Measurements from ENCODE around the gene CFAP47. TPM values are rescaled to one million over a fixed set of nuclear protein-coding genes. Genes with fewer than 3 reads are reported as not detected.

The CFAP47 gene
- total and polyA plus RNA-seq, 2 of the 4 experiments (the other 2 are of a cell fraction): not detected

- no peak overlapping the region for H2BK120ac ChIP-seq (ENCODE audit: low read depth, low read length)
- H3K4me3 ChIP-seq (ENCODE audit: insufficient read depth, low read depth, low read length): no peak overlapping the region
- dilution Hi-C loops (cut with HindIII; ENCODE audit: low sequenced_read_pairs, unreplicated experiment): no loop called here
- no peak overlapping the region for H3K56ac ChIP-seq (ENCODE audit: extremely low read depth, insufficient read depth, low read length)
- no peak overlapping the region for H2BK5ac ChIP-seq (ENCODE audit: low read depth, low read length, poor library complexity, severe bottlenecking)
- no peak overlapping the region for H3K4me2 ChIP-seq (ENCODE audit: low read depth, low read length)
- ChIA-PET CTCF (no interaction called here), POLR2A (ENCODE audit: unreplicated experiment) (no interaction called here)
- no peak overlapping the region for H3K14ac ChIP-seq (replicated peaks; ENCODE audit: low read depth, low read length)
- ATAC-seq (ENCODE audit: low read depth): no peak
- no CpG with 5 or more reads among the region's 3 CpGs for WGBS, 2 experiments (ENCODE audit: extremely low coverage in 2 of 2, insufficient read length in 1 of 2)
- no peak overlapping the region for H3K27ac ChIP-seq (ENCODE audit: insufficient read depth, low read length)
- no peak for DNase-seq
- no peak overlapping the region for H2AFZ ChIP-seq (replicated peaks; ENCODE audit: low read length, poor library complexity)
- TF ChIP-seq ELK1 (IDR thresholded peaks at IDR 0.05; ENCODE audit: borderline replicate concordance, low read depth, low read length): no peak
- TF ChIP-seq CEBPB (IDR thresholded peaks at IDR 0.05; ENCODE audit: low read depth, low read length): no peak
- no peak for TF ChIP-seq POLR2A (IDR thresholded peaks at IDR 0.05; ENCODE audit: low read depth, low read length)
- no peak for TF ChIP-seq SMC3 (IDR thresholded peaks at IDR 0.05; ENCODE audit: low read depth, low read length)
- no TSS peak for BruUV-seq (replicated peaks)
- H4K5ac ChIP-seq (ENCODE audit: low read depth, low read length): no peak overlapping the region
- no peak overlapping the region for H2BK20ac ChIP-seq (ENCODE audit: low read depth, low read length)
- H2BK15ac ChIP-seq (ENCODE audit: low read depth, low read length): no peak overlapping the region
- H4K20me1 ChIP-seq (ENCODE audit: insufficient read depth, low read length): no peaks in the 10 kb centered on the region
- H3K18ac ChIP-seq (ENCODE audit: low read depth, low read length): no peak overlapping the region
- in situ Hi-C loops (cut with MboI; ENCODE audit: low sequenced_read_pairs): no loop called here
- no peak overlapping the region for H4K91ac ChIP-seq (ENCODE audit: insufficient read depth, low read depth, low read length)
- H3K9ac ChIP-seq (ENCODE audit: low read depth, low read length): no peak overlapping the region
- no peaks in the 10 kb centered on the region for H3K4me1 ChIP-seq (ENCODE audit: control insufficient read depth, insufficient read depth, low read length)
- H2AK5ac ChIP-seq (ENCODE audit: low read depth, low read length): no peak overlapping the region
- no peaks in the 10 kb centered on the region for H3K27me3 ChIP-seq (ENCODE audit: control insufficient read depth, insufficient read depth, low read length)
- H3K79me1 ChIP-seq (ENCODE audit: low read depth in 1 of 2, low read length in 2 of 2): no peaks in the 10 kb centered on the region
- no peaks in the 10 kb centered on the region for H3K9me1 ChIP-seq (ENCODE audit: insufficient read depth, low read length)
- no peaks in the 10 kb centered on the region; the same call in 1 of the 2 replicates for H3K9me3 ChIP-seq (ENCODE audit: control insufficient read depth, insufficient read depth, low read length)
- no peak overlapping the region for H3K23ac ChIP-seq (ENCODE audit: low read depth, low read length)
- no peak overlapping the region for H2AK9ac ChIP-seq (replicated peaks; ENCODE audit: low read depth, low read length, poor library complexity)
- H3K4ac ChIP-seq (ENCODE audit: low read depth, low read length): no peak overlapping the region
- no peak overlapping the region for H4K8ac ChIP-seq (ENCODE audit: low read depth in 2 of 2, low read length in 2 of 2)
- H3K36me3 ChIP-seq (ENCODE audit: control insufficient read depth, insufficient read depth, low read length): no peaks in the 10 kb centered on the region
- intact Hi-C loops (cut with micrococcal nuclease): no loop called here
Observed at GRCh38 chrX:36401774-36402173, 482.2 kb downstream of the CFAP47 start.

Measured in IMR-90 (cell line).